Astrocyte of the cerebellum (primary cell): ENCODE results near the gene TAF1B.
A peak's percentile ranks its signal among the peaks of the same experiment; 100 is the strongest.

Experiments used
- DNase-seq: peaks from one replicate; pipeline ENCODE4 v3.0.0-alpha.2; 2011; ENCODE audit warnings: low read depth
- H3K4me3 ChIP-seq: 2 replicates; pipeline ENCODE4 v1.5.1; 2011; ENCODE audit warnings: mild to moderate bottlenecking, low read depth, low read length, moderate library complexity
- in situ Hi-C: cut with HindIII; loops from 2 replicates; pipeline ENCODE4 v1.10.0; 2017; ENCODE audit warnings: low sequenced_read_pairs
- TF ChIP-seq, protein P1 (sequence below): IDR thresholded peaks from 2 replicates; pipeline ENCODE4 v1.5.1; 2012; ENCODE audit warnings: low read length, low read depth, moderate library complexity, mild to moderate bottlenecking; ENCODE audit errors: missing control alignments

Gene TAF1B

DNA sequence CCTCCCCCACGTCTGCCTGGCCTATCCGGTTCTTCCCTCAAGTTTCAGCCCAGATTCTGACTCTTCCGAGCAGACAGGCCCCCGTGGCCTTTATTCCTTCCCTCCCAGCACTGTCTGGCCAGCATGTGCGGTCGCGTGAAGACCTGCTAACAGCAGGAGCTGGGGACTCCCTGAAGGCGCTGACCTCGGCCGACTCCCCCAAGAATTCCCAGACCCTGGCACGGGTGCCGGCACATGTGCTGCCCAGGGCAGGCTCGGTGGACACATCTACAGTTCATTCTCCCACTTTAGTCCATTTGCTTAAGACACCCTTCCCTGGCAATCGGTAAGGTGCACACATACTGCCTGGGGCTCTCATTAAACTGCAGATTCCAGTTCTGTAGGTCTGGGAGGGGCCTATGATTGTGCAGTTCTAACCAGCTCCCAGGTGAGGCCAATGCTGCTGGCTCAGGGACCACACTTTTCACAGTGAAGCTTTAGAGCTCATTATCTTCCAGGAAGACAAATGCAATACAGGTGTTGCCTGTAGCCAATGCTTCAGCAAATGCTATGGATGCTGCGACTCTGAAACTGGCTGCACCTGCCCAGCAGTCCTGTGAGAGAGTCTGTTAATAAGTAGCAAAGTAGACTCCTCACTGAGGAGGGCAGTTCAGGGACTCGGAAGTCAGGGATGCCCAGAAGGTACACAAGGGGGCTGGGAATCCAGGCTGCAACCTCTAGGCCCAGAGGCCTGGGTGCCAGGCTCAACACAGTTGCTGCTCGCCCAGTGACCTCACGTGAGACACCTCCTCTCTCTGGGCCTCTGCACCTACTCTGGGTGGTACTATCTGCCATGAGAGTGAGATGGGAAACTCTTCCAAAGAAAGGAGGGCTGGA, 45.4 kb upstream of the TAF1B start:
- H3K4me3 ChIP-seq = no peak overlapping the region
- in situ Hi-C loops = no loop called here
- TF ChIP-seq, protein P1, sequence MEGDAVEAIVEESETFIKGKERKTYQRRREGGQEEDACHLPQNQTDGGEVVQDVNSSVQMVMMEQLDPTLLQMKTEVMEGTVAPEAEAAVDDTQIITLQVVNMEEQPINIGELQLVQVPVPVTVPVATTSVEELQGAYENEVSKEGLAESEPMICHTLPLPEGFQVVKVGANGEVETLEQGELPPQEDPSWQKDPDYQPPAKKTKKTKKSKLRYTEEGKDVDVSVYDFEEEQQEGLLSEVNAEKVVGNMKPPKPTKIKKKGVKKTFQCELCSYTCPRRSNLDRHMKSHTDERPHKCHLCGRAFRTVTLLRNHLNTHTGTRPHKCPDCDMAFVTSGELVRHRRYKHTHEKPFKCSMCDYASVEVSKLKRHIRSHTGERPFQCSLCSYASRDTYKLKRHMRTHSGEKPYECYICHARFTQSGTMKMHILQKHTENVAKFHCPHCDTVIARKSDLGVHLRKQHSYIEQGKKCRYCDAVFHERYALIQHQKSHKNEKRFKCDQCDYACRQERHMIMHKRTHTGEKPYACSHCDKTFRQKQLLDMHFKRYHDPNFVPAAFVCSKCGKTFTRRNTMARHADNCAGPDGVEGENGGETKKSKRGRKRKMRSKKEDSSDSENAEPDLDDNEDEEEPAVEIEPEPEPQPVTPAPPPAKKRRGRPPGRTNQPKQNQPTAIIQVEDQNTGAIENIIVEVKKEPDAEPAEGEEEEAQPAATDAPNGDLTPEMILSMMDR = no peak
- no peak for DNase-seq

DNA sequence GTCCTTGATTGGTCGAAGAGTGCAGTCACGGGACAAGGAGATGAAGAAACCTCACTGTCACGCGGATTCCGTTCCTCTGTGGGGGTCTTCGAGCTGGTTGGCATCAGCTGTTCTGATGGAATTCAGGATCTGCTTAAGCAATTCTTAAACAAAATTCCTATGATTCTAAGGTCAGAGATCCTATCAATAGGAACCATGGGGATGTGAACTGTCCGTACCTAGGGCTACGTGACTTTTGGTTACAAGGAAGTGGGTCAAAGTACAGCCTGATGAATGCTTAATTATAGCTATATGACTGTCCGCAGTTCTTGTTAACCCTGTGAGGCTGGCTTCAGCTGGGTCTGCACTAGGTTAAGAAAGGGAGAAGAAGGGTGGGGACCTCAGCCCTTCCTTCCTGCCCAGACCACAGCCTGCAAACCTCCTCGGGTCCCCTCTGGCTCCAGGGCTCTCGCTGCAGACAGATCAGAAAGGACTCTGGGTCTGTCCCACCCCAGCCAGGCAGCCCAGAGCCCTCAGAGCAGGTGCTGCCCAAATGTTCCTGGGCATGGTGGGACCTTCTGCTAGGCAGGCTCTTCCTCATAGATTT, 44.2 kb upstream of the TAF1B start:
- no peak for DNase-seq
- in situ Hi-C loops = no loop called here
- no peak overlapping the region for H3K4me3 ChIP-seq
- TF ChIP-seq, protein P1 = no peak

DNA sequence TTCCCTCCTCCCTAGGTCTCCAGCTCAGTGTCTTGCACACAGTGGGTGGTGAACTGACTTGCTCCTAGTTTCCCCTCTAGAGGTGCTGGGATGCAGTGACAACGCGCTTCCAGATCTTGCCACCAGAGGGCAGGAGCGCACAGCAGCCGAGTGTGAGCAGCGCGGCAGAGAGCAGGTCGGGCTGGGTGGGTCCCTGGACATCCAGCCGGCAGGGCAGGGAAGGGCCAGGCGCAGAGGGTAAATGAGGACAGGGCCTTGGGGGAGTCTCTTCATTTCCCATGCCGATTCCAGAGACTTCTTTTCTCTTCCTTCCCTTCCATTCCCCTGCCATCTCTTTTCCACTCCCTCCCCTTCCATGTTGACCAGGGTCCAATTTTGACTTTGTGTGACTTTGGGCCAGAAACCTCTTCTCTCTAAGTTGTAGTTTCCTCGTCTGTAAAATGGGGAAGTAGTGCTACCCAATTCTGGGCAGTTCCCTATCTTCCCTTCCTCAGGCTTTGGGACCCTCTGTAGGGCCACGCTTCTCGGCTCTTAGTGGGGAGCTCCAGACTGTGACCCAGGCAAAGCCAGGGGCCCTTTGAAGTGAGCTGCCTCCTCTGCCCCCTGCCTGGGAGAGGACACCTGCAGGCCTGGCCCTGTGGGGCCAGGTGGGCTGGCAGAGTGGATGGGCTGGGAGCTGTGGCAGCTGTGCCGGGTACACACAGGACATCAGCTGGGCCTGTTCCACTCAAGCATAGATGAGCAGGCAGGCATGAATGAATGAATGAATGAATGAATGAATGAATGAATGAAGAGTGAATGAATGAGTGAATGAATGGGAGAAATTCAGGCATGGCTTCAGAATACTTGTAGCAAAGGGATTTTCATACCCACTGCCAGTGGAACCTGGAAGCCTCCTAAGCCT, 43.3 kb upstream of the TAF1B start:
- DNase-seq = peak; percentile 50
- H3K4me3 ChIP-seq = no peak overlapping the region
- in situ Hi-C loops = no loop called here

DNA sequence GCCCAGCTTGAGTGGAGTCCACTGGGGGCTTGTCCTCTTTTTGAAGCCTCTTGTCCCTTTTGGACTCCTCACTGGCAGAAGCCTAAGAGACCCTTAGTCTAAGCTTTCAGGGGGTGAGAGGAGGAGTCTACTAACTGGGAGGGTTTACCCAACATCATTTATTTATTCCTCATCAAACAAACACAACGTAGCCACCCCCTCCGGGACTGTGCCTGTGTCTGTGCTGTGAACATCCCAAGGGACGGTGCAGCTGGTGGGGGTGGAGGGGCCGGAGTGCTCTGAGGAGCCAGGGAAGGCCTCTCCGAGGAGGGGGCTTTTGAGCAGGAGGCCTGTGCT, 42.7 kb upstream of the TAF1B start:
- H3K4me3 ChIP-seq = no peak overlapping the region
- TF ChIP-seq, protein P1 = no peak
- DNase-seq = no peak
- in situ Hi-C loops = no loop called here

More for the DNA sequence above, 43.3 kb upstream of the TAF1B start:
- TF ChIP-seq, protein P1 = peak; percentile 99

DNA sequence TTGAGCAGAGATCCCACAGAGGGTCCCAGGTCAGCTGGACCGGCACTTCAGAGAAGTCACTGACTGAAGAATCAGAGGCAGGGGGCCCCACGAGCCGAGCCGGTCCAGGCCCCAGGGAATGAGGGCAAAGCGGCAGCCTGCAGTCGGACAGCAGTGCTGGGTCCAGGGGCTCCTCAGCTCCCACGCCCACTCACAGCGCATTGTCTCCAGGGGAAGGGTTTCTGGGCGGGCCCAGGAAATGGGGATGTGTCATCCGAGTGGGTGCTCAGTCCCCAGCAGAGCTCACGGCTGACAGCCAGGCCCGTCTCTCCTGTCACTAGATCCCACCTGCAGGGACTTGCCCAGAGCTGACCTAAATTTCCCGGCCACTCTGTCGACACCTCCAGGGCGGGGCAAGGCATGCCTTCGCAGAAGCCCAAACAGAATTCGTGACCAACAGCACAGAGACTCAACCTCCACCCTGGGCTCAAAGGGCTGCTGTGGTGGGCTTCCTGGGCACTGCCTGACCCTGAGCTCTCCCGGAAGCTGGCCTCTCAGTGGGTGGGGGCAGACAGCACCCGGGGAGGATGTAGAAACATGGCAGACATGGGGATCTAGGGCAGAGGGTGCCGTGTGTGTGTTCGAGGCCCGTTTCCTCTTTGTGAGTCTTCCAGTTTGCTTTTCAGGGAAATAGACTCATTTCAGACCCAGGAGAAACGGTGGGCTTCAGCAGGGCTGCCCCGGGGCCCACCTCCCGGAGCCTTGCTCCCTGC, 42.1 kb upstream of the TAF1B start:
- no peak overlapping the region for H3K4me3 ChIP-seq
- TF ChIP-seq, protein P1 = no peak
- no peak for DNase-seq
- in situ Hi-C loops = no loop called here

DNA sequence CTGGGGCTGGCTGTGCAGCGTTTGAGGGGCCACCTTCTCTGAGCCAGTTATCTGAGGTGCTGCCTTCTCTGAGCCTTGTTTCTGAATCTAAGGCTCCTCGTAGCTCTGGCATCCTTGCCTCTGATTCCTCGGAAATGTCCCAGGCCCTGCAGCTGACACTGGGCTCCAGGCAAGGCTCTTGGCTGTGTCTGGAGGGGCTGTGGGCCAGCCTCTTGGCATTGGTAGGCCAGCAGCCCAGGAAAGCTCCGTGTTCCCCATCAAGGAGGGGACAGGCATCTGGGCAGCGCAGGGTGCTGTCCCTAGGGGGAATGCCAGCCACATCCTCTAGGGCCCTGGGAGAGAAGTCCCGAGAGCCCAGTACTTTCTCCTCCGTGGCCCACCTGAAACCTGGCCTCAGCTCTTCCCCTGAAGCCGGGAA, 40.7 kb upstream of the TAF1B start:
- in situ Hi-C loops = no loop called here
- no peak overlapping the region for H3K4me3 ChIP-seq
- no peak for DNase-seq
- TF ChIP-seq, protein P1 = no peak
